Choroid plexus epithelial cell (primary cell): ENCODE data around the gene SLC16A9.
"Not testable (repeated sequence)": the region's sequence is repeated elsewhere in the genome, so short reads cannot be mapped to it uniquely, and the experiment has no call there.

Experiments used
- DNase-seq: peaks from one replicate; pipeline ENCODE4 v3.0.0-alpha.2; 2010; ENCODE audit warnings: low read depth
- H3K4me3 ChIP-seq: 2 replicates; pipeline ENCODE4 v1.5.1; 2011; ENCODE audit warnings: low read depth, mild to moderate bottlenecking, control low read depth, low read length, moderate library complexity
- CTCF ChIP-seq: conservative IDR thresholded peaks from 2 replicates; pipeline ENCODE4 v1.5.1; 2011; ENCODE audit warnings: low read depth, mild to moderate bottlenecking, control low read depth, inconsistent platforms, low read length, moderate library complexity

Gene SLC16A9

GRCh38 chr10:59734014-59734462 is 24.4 kb upstream of the SLC16A9 start:
- no peak for DNase-seq
- no peak for TF ChIP-seq CTCF
- no peak overlapping the region for H3K4me3 ChIP-seq

GRCh38 chr10:59733321-59734013 is 23.8 kb upstream of the SLC16A9 start:
- not testable (repeated sequence) for DNase-seq, H3K4me3 ChIP-seq

- not testable (repeated sequence) for DNase-seq, H3K4me3 ChIP-seq
Measured at GRCh38 chr10:59732849-59733248, 23.2 kb upstream of the SLC16A9 start.

GRCh38 chr10:59729167-59729566 is 19.5 kb upstream of the SLC16A9 start:
- H3K4me3 ChIP-seq = not testable (repeated sequence)

GRCh38 chr10:59724098-59724938 is 14.7 kb upstream of the SLC16A9 start:
- DNase-seq = no peak
- H3K4me3 ChIP-seq = no peak overlapping the region
- TF ChIP-seq CTCF = no peak

More at GRCh38 chr10:59729167-59729566, 19.5 kb upstream of the SLC16A9 start:
- not testable (repeated sequence) for DNase-seq

GRCh38 chr10:59720377-59720776 is 10.7 kb upstream of the SLC16A9 start:
- no peak for DNase-seq
- no peak overlapping the region for H3K4me3 ChIP-seq
- no peak for TF ChIP-seq CTCF

GRCh38 chr10:59719374-59719773 is 9.7 kb upstream of the SLC16A9 start:
- DNase-seq = no peak
- no peak overlapping the region for H3K4me3 ChIP-seq
- TF ChIP-seq CTCF = no peak

- no peak for DNase-seq
- no peak for TF ChIP-seq CTCF
- H3K4me3 ChIP-seq = no peak overlapping the region
Measured at GRCh38 chr10:59718257-59718656, 8.6 kb upstream of the SLC16A9 start.
